Vagina (tissue), 2 donors: ENCODE data around the gene RALB. TPM values are rescaled to one million over a fixed set of nuclear protein-coding genes. Genes with fewer than 3 reads are reported as not detected.

Experiments used
- DNase-seq, 2 donors: peaks; one replicate each; pipeline ENCODE4 v3.0.0-alpha.2; 2017; ENCODE audit errors: extremely low spot score in 2 of 2
- H3K27ac ChIP-seq: fragments of 200-600 bp; sonication (generic); one replicate; pipeline ENCODE4 v1.5.1; 2019
- H3K27me3 ChIP-seq: fragments of 200-600 bp; sonication (generic); one replicate; pipeline ENCODE4 v1.5.1; 2019
- H3K36me3 ChIP-seq, 2 donors: fragments of 200-600 bp; sonication (generic); one replicate each; pipeline ENCODE4 v1.5.1; 2017 to 2019
- H3K4me1 ChIP-seq: fragments of 200-600 bp; sonication (generic); one replicate; pipeline ENCODE4 v1.5.1; 2019
- H3K4me3 ChIP-seq, 2 donors: fragments of 200-600 bp; sonication (generic); 1 replicate in 1 of 2; 2 replicates in 1 of 2; pipeline ENCODE4 v1.5.1; 2016 to 2019
- H3K9me3 ChIP-seq: fragments of 200-600 bp; sonication (generic); one replicate; pipeline ENCODE4 v1.5.1; 2019
- CTCF ChIP-seq, 3 experiments: fragments of 450-650 bp in 2 of 3; fragments of 200-600 bp in 1 of 3; sonication (generic) in 1 of 3; IDR thresholded peaks; one replicate each; pipeline ENCODE4 v1.5.1; 2017 to 2019; ENCODE audit warnings: antibody characterized with exemption in 3 of 3, mild to moderate bottlenecking in 2 of 3, moderate library complexity in 2 of 3
- POLR2A ChIP-seq, 2 donors: fragments of 450-650 bp; IDR thresholded peaks; one replicate each; pipeline ENCODE4 v1.6.1; 2017; ENCODE audit warnings: antibody characterized with exemption in 2 of 2, mild to moderate bottlenecking in 2 of 2, moderate library complexity in 2 of 2
- POLR2AphosphoS5 ChIP-seq, 2 donors: sonication (generic); formaldehyde crosslinking; IDR thresholded peaks; one replicate each; pipeline ENCODE4 v1.9.0; 2017; ENCODE audit warnings: antibody characterized with exemption in 2 of 2, mild to moderate bottlenecking in 2 of 2, low read depth in 1 of 2; ENCODE audit not compliant: insufficient read depth in 1 of 2
- intact Hi-C: fragments of 100-400 bp; cut with DNase I; formaldehyde crosslinking; loops from one replicate; pipeline ENCODE4 v1.15.1; 2023
- total RNA-seq: library from RNA; depleted of rRNA; stranded (reverse); fragments of >200 nt; gene quantifications from one replicate; pipeline ENCODE4 v1.2.3, GENCODE V29; 2016

RALB gene
- total RNA-seq, 1 donor from 2014 or later: 44.0 TPM

DNA sequence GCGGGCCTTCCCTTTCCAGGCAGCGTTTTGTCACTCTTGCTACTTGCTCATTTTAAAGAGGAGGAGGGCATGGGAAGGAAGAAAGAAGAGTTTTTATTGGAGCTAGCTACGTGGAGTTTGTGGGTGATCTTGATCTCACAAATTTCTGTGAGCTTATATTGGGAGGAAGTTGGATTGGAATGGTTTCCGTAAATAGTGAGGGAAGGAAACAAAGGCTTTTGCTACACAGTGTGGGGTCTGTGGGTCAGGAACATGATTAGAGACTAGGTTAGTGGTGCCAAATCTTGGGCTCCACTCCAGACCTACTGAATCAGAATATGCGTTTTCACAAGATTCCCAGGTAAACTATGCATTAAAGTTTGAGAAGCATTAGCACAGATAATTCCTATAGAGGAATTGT is 8.1 kb downstream of the RALB start:
- no peak overlapping the region for H3K27ac ChIP-seq
- H3K4me1 ChIP-seq: peaks cover 57% of the 10 kb centered on the region
- DNase-seq: no peak
- no peak overlapping the region for H3K4me3 ChIP-seq
- H3K27me3 ChIP-seq: no peaks in the 10 kb centered on the region
- no peaks in the 10 kb centered on the region for H3K9me3 ChIP-seq
- no peaks in the 10 kb centered on the region for H3K36me3 ChIP-seq
- intact Hi-C loops: no loop called here
- TF ChIP-seq POLR2AphosphoS5 (IDR thresholded peaks at IDR 0.05; ENCODE audit: insufficient read depth in 1 of 2, low read depth in 1 of 2) (no peak), CTCF (IDR thresholded peaks at IDR 0.05) (no peak), POLR2A (IDR thresholded peaks at IDR 0.05) (no peak)

GRCh38 chr2:120261387-120262006 is 8.8 kb downstream of the RALB start:
- no peak overlapping the region for H3K27ac ChIP-seq
- H3K4me3 ChIP-seq: no peak overlapping the region
- H3K4me1 ChIP-seq: peaks cover 49% of the 10 kb centered on the region
- no peaks in the 10 kb centered on the region for H3K27me3 ChIP-seq
- DNase-seq: no peak
- intact Hi-C loops: no loop called here
- no peaks in the 10 kb centered on the region for H3K9me3 ChIP-seq
- H3K36me3 ChIP-seq: no peaks in the 10 kb centered on the region
- TF ChIP-seq CTCF (IDR thresholded peaks at IDR 0.05) (no peak), POLR2A (IDR thresholded peaks at IDR 0.05) (no peak), POLR2AphosphoS5 (IDR thresholded peaks at IDR 0.05; ENCODE audit: insufficient read depth in 1 of 2, low read depth in 1 of 2) (no peak)

GRCh38 chr2:120262150-120262549 is 9.5 kb downstream of the RALB start:
- H3K4me1 ChIP-seq: peaks cover 43% of the 10 kb centered on the region
- H3K9me3 ChIP-seq: no peaks in the 10 kb centered on the region
- H3K27me3 ChIP-seq: no peaks in the 10 kb centered on the region
- intact Hi-C loops: no loop called here
- no peak for TF ChIP-seq POLR2AphosphoS5 (IDR thresholded peaks at IDR 0.05; ENCODE audit: insufficient read depth in 1 of 2, low read depth in 1 of 2)
- no peak for TF ChIP-seq POLR2A (IDR thresholded peaks at IDR 0.05)
- no peak for TF ChIP-seq CTCF (IDR thresholded peaks at IDR 0.05)
- no peak for DNase-seq
- H3K27ac ChIP-seq: no peak overlapping the region
- H3K36me3 ChIP-seq: no peaks in the 10 kb centered on the region
- H3K4me3 ChIP-seq: no peak overlapping the region

- TF ChIP-seq POLR2A (IDR thresholded peaks at IDR 0.05) (no peak), POLR2AphosphoS5 (IDR thresholded peaks at IDR 0.05; ENCODE audit: insufficient read depth in 1 of 2, low read depth in 1 of 2) (no peak)
- no peak overlapping the region for H3K4me3 ChIP-seq
- H3K9me3 ChIP-seq: no peaks in the 10 kb centered on the region
- H3K4me1 ChIP-seq: peaks cover 35% of the 10 kb centered on the region
- intact Hi-C loops: no loop called here
- no peaks in the 10 kb centered on the region for H3K27me3 ChIP-seq
- H3K36me3 ChIP-seq: no peaks in the 10 kb centered on the region
- no peak overlapping the region for H3K27ac ChIP-seq
- DNase-seq: no peak
Measured at GRCh38 chr2:120262761-120263428, 10.2 kb downstream of the RALB start.

GRCh38 chr2:120265006-120265405 is 12.4 kb downstream of the RALB start:
- DNase-seq: peak in 1 of 2 donors; percentile 42
- Histone ChIP-seq H3K4me1 (peaks cover 28% of the 10 kb centered on the region), H3K27ac (no peak overlapping the region), H3K9me3 (no peaks in the 10 kb centered on the region), H3K27me3 (no peaks in the 10 kb centered on the region), H3K4me3 (no peak overlapping the region), H3K36me3 (no peaks in the 10 kb centered on the region)
- TF ChIP-seq POLR2A (IDR thresholded peaks at IDR 0.05) (no peak), CTCF (IDR thresholded peaks at IDR 0.05) (no peak), POLR2AphosphoS5 (IDR thresholded peaks at IDR 0.05; ENCODE audit: insufficient read depth in 1 of 2, low read depth in 1 of 2) (no peak)
- intact Hi-C loops: no loop called here
